Natural killer cell (primary cell): ENCODE measurements around the gene RABGAP1L. TPM values are rescaled to one million over a fixed set of nuclear protein-coding genes. Genes with fewer than 3 reads are reported as not detected.

Source experiments
- ATAC-seq, 3 donors: fragments of 150-1000 bp in 2 of 3; fragments of 200-7000 bp in 1 of 3; cut with Tn5 transposase; 1 replicate in 1 of 3; 2 replicates in 2 of 3; pipeline ENCODE4 v1.10.0; 2021; ENCODE audit warnings: mild to moderate bottlenecking in 2 of 3, moderate library complexity in 2 of 3
- DNase-seq, 2 donors: peaks; one replicate each; pipeline versions ENCODE4 v3.0.0 to v3.0.0-alpha.2; 2013 to 2021; ENCODE audit warnings: mixed read lengths in 1 of 2
- H3K27ac ChIP-seq: one replicate; pipeline ENCODE4 v1.5.1; 2013; ENCODE audit warnings: mild to moderate bottlenecking, low read length
- H3K27me3 ChIP-seq: one replicate; pipeline ENCODE4 v1.6.1; 2013; ENCODE audit warnings: low read length; ENCODE audit not compliant: control insufficient read depth, insufficient read depth
- H3K36me3 ChIP-seq: one replicate; pipeline ENCODE4 v1.6.1; 2013; ENCODE audit warnings: low read length; ENCODE audit not compliant: control insufficient read depth, insufficient read depth
- H3K4me1 ChIP-seq: one replicate; pipeline ENCODE4 v1.6.1; 2013; ENCODE audit warnings: low read length; ENCODE audit not compliant: control insufficient read depth, insufficient read depth
- H3K4me3 ChIP-seq: one replicate; pipeline ENCODE4 v1.5.1; 2013; ENCODE audit warnings: low read length
- H3K9me3 ChIP-seq: one replicate; pipeline ENCODE4 v1.6.1; 2013; ENCODE audit warnings: low read length; ENCODE audit not compliant: control insufficient read depth, insufficient read depth
- H3K27ac Mint-ChIP-seq, 2 donors: one replicate each; pipeline ENCODE4 v1.8.0; 2022; ENCODE audit warnings: mild to moderate bottlenecking in 2 of 2, mixed read lengths in 2 of 2, moderate library complexity in 1 of 2
- H3K27me3 Mint-ChIP-seq, 2 donors: one replicate each; pipeline ENCODE4 v1.8.0; 2022; ENCODE audit warnings: low read depth in 2 of 2, mixed read lengths in 2 of 2
- H3K36me3 Mint-ChIP-seq: one replicate; pipeline ENCODE4 v1.8.0; 2022; ENCODE audit warnings: mixed read lengths
- H3K4me1 Mint-ChIP-seq, 2 donors: one replicate each; pipeline ENCODE4 v1.8.0; 2022; ENCODE audit warnings: mixed read lengths in 2 of 2
- H3K4me3 Mint-ChIP-seq: one replicate; pipeline ENCODE4 v1.8.0; 2022; ENCODE audit warnings: mild to moderate bottlenecking, moderate library complexity, mixed read lengths
- H3K9me3 Mint-ChIP-seq, 2 donors: one replicate each; pipeline ENCODE4 v1.8.0; 2022; ENCODE audit warnings: mixed read lengths in 2 of 2
- CTCF ChIP-seq: fragments of 200-600 bp; IDR thresholded peaks from one replicate; pipeline ENCODE4 v1.8.0; 2022; ENCODE audit warnings: antibody characterized with exemption
- WGBS: methylation state at CpG from one replicate; pipeline ENCODE4 v1.1.7; 2013; ENCODE audit warnings: missing lambda C conversion rate; ENCODE audit not compliant: insufficient coverage; 5-methylcytosine and 5-hydroxymethylcytosine counted together
- intact Hi-C: fragments of 100-400 bp; cut with micrococcal nuclease; formaldehyde crosslinking; loops from one replicate; pipeline ENCODE4 v1.14.2; 2022
- total RNA-seq, 4 donors: library from RNA; stranded (reverse); fragments of 120-200 nt in 1 of 4; gene quantifications; one replicate each; pipeline versions ENCODE4 v1.2.3 to v1.2.4, GENCODE V29; 2013 to 2022

The RABGAP1L gene
- total RNA-seq, 3 donors from 2014 or later (not counting 1 experiment from before 2014, with no cell fraction given): 145 to 168 (median 153) TPM

- intact Hi-C loops: loop anchor here (10.0 kb wide), 1 partner anchor 296 kb away; the partner anchor contains the start of genes GAS5 and ZBTB37
- Histone ChIP-seq H3K27ac (no peak overlapping the region), H3K27me3 (no peaks in the 10 kb centered on the region), H3K4me3 (peak overlapping the region; percentile 61), H3K9me3 (no peaks in the 10 kb centered on the region), H3K4me1 (peaks cover 26% of the 10 kb centered on the region), H3K36me3 (peaks cover 1% of the 10 kb centered on the region)
- H3K27ac Mint-ChIP-seq: peak overlapping the region; percentile 86 to 98
- TF ChIP-seq CTCF: no peak
- WGBS: 75% methylated on average over 4 of the region's 5 CpGs
- no peak for ATAC-seq
- H3K9me3 Mint-ChIP-seq: no peaks in the 10 kb centered on the region
- peaks cover 43 to 69% of the 10 kb centered on the region in 2 donors for H3K4me1 Mint-ChIP-seq
- peak overlapping the region; percentile 92 for H3K4me3 Mint-ChIP-seq
- DNase-seq: no peak
- no peaks in the 10 kb centered on the region for H3K27me3 Mint-ChIP-seq
- no peaks in the 10 kb centered on the region for H3K36me3 Mint-ChIP-seq
Measured at GRCh38 chr1:174160603-174161002, 1.3 kb downstream of the RABGAP1L start.

DNA sequence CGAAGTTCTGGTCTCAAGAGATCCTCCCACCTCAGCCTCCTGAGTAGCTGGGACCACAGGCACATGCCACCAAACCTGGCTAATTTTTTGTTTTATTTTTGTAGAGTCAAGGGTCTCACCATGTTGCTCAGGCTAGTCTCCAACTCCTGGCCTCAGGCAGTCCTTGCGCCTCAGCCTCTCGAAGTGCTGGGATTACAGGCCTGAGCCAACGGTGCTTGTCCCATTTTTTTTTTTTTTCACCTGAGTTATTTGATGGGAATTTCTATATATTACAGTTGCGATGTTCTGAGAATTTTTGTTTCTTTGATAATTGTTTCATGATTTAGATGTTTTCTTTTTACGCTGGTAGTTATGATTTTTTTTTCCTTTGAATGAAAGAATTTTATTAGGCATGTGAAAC is 2.5 kb downstream of the RABGAP1L start:
- H3K4me1 Mint-ChIP-seq: peaks cover 55 to 81% of the 10 kb centered on the region in 2 donors
- intact Hi-C loops: loop anchor here (10.0 kb wide), 1 partner anchor 297 kb away; the partner anchor contains the start of genes GAS5 and ZBTB37
- peak overlapping the region; percentile 86 to 98 for H3K27ac Mint-ChIP-seq
- H3K9me3 Mint-ChIP-seq: no peaks in the 10 kb centered on the region
- no peak for TF ChIP-seq CTCF
- peak overlapping the region; percentile 54 for H3K4me3 Mint-ChIP-seq
- Histone ChIP-seq H3K4me3 (no peak overlapping the region), H3K27me3 (no peaks in the 10 kb centered on the region), H3K27ac (no peak overlapping the region), H3K9me3 (no peaks in the 10 kb centered on the region), H3K36me3 (peaks cover 3% of the 10 kb centered on the region), H3K4me1 (peaks cover 28% of the 10 kb centered on the region)
- no peaks in the 10 kb centered on the region for H3K36me3 Mint-ChIP-seq
- 82% methylated on average over 6 of the region's 6 CpGs for WGBS
- no peaks in the 10 kb centered on the region for H3K27me3 Mint-ChIP-seq
- ATAC-seq: no peak
- no peak for DNase-seq

- no peak for TF ChIP-seq CTCF
- Histone ChIP-seq H3K4me3 (no peak overlapping the region), H3K4me1 (peaks cover 19% of the 10 kb centered on the region), H3K27ac (no peak overlapping the region), H3K36me3 (peaks cover 4% of the 10 kb centered on the region), H3K27me3 (no peaks in the 10 kb centered on the region), H3K9me3 (no peaks in the 10 kb centered on the region)
- H3K9me3 Mint-ChIP-seq: no peaks in the 10 kb centered on the region
- intact Hi-C loops: loop anchor here (10.0 kb wide), 1 partner anchor 300 kb away; the partner anchor contains the start of genes GAS5 and ZBTB37
- ATAC-seq (no peak), DNase-seq (no peak)
- no peak overlapping the region for H3K4me3 Mint-ChIP-seq
- H3K36me3 Mint-ChIP-seq: no peaks in the 10 kb centered on the region
- peaks cover 51 to 68% of the 10 kb centered on the region in 2 donors for H3K4me1 Mint-ChIP-seq
- no peaks in the 10 kb centered on the region for H3K27me3 Mint-ChIP-seq
- WGBS: 87% methylated on average over 2 of the region's 2 CpGs
- H3K27ac Mint-ChIP-seq: peak overlapping the region; percentile 39 to 79
Measured at GRCh38 chr1:174164826-174165225, 5.5 kb downstream of the RABGAP1L start.
